Immature natural killer cell (primary cell): ENCODE data around the gene TULP3. TPM values are rescaled to one million over a fixed set of nuclear protein-coding genes. Genes with fewer than 3 reads are reported as not detected.
A peak's percentile ranks its signal among the peaks of the same experiment; 100 is the strongest.

Experiments used
- DNase-seq, 3 donors: peaks; one replicate each; pipeline ENCODE4 v3.0.0; 2022; ENCODE audit warnings: mixed read lengths in 1 of 3
- H3K27ac Mint-ChIP-seq, 6 donors: one replicate each; pipeline ENCODE4 v1.8.0; 2020; ENCODE audit warnings: mixed read lengths in 6 of 6, mild to moderate bottlenecking in 5 of 6, inconsistent platforms in 4 of 6, moderate library complexity in 3 of 6
- H3K27me3 Mint-ChIP-seq, 3 donors: one replicate each; pipeline ENCODE4 v1.8.0; 2020 to 2021; ENCODE audit warnings: low read depth in 3 of 3, mild to moderate bottlenecking in 3 of 3, mixed read lengths in 3 of 3, moderate library complexity in 3 of 3, inconsistent platforms in 1 of 3
- H3K36me3 Mint-ChIP-seq, 3 donors: one replicate each; pipeline ENCODE4 v1.8.0; 2020; ENCODE audit warnings: mixed read lengths in 3 of 3, inconsistent platforms in 2 of 3, mild to moderate bottlenecking in 2 of 3
- H3K4me1 Mint-ChIP-seq, 2 donors: one replicate each; pipeline ENCODE4 v1.8.0; 2020; ENCODE audit warnings: inconsistent platforms in 2 of 2, mild to moderate bottlenecking in 2 of 2, mixed read lengths in 2 of 2, moderate library complexity in 1 of 2
- H3K4me3 Mint-ChIP-seq, 5 donors: one replicate each; pipeline ENCODE4 v1.8.0; 2020; ENCODE audit warnings: mild to moderate bottlenecking in 5 of 5, mixed read lengths in 5 of 5, inconsistent platforms in 3 of 5, moderate library complexity in 3 of 5
- H3K9me3 Mint-ChIP-seq, 6 donors: one replicate each; pipeline ENCODE4 v1.8.0; 2020; ENCODE audit warnings: mild to moderate bottlenecking in 6 of 6, mixed read lengths in 6 of 6, inconsistent platforms in 4 of 6, moderate library complexity in 3 of 6
- polyA plus RNA-seq, 3 donors: library from polyadenylated mRNA; unstranded; fragments of 300-500 nt; fragmentation: Illumina TruSeq; gene quantifications; one replicate each; pipeline ENCODE4 v1.2.3, GENCODE V29; 2021

TULP3 gene, protein sequence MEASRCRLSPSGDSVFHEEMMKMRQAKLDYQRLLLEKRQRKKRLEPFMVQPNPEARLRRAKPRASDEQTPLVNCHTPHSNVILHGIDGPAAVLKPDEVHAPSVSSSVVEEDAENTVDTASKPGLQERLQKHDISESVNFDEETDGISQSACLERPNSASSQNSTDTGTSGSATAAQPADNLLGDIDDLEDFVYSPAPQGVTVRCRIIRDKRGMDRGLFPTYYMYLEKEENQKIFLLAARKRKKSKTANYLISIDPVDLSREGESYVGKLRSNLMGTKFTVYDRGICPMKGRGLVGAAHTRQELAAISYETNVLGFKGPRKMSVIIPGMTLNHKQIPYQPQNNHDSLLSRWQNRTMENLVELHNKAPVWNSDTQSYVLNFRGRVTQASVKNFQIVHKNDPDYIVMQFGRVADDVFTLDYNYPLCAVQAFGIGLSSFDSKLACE
- polyA plus RNA-seq, result 10 to 100 TPM in 1 of 3 donors, 1 to 10 TPM in 2; 5.5 to 11.1 (median 7.5) TPM

DNA sequence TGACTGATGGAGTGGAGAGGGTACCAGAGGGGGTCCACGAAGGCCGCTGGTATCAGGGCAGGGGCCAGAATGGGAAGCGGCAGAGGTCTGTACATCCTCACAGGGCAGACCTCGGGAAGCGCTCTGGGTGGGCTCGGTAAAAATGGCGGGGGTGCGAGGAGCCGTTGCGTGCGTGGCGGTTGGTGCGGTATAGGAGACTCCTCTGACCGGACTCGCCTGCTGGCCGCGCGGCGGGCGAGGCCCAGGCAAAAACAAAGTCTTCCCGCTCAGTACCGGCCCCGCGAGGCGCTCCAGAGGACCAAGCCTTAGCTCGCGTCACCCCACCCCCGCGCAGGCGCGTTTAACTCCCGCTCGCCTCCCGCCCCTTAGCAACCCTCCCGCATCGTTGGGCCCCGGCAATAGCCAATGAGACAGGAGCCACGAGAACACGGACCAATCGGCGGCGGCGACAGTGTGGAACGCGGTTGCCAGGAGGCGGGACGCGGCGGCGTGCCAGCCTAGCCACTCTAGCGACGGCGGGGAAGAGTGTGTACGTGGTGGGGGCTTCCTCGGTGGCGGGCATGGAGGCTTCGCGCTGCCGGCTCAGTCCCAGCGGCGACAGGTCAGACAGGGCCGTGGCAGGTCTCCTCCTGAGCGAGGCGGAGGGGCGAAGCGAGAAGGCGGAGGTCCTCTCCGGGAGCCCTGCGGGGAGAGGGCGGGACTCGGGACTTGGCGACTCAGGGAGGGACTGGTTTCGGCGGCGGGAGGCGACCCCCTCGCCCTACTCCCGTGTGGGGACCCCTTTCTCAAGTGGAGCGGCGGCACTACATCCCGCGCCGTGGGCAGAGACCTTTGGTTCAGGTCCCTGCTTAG, at the start of gene TULP3:
TSS of gene TULP3 (plus strand) at position 504 of the 852 bp plus-strand sequence. CDS start at position 561, 57 bp downstream.
- peak; percentile 98 to 99 (median 99) for DNase-seq
- peak within 1 kb of the TSS; percentile 94 to 100 (median 98) for H3K4me3 Mint-ChIP-seq
- H3K27ac Mint-ChIP-seq, result peak within 1 kb of the TSS; percentile 90 to 98 (median 95)
- peaks cover 0 to 7% (median 0%) of the 10 kb centered on the region in 3 donors for H3K36me3 Mint-ChIP-seq
- H3K4me1 Mint-ChIP-seq, result peaks cover 21 to 28% of the 10 kb centered on the region in 2 donors
- peaks cover 5 to 9% (median 8%) of the 10 kb centered on the region in 3 donors for H3K27me3 Mint-ChIP-seq
- H3K9me3 Mint-ChIP-seq, result no peaks in the 10 kb centered on the region

DNA sequence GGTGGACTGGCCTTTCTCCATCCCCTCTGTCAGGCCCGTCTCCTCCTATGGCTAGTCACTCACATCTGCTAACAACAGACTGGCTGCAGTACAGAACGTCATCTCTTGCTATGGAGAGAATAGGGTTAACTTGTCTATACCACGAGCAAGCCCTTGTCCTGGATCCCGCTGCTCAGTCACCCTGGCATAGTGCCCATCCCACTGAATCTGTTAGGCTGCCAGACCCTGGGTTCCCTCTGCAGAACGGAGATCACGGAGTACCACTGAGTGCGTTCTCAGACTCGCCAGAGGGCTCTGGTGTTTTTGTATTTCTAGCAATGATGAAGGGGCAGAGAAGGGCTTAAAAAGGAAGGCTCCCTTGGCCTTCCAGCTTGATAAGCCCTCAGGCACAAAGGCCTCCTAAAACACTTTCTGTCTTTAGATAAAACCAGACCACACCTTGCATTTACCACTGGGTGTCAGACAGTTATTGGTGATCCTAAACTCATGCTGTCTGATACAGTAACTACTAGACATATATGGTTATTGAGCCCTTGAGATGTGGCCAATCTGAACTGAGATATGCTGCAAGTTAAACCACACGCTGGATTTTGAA, 49.5 kb upstream of the TULP3 start:
- Mint-ChIP-seq H3K27me3 (peaks cover 0 to 3% (median 2%) of the 10 kb centered on the region in 3 donors), H3K36me3 (peaks cover 16 to 23% (median 20%) of the 10 kb centered on the region in 3 donors), H3K4me3 (no peak overlapping the region), H3K9me3 (no peaks in the 10 kb centered on the region), H3K27ac (no peak overlapping the region), H3K4me1 (no peaks in the 10 kb centered on the region)
- DNase-seq, result no peak

DNA sequence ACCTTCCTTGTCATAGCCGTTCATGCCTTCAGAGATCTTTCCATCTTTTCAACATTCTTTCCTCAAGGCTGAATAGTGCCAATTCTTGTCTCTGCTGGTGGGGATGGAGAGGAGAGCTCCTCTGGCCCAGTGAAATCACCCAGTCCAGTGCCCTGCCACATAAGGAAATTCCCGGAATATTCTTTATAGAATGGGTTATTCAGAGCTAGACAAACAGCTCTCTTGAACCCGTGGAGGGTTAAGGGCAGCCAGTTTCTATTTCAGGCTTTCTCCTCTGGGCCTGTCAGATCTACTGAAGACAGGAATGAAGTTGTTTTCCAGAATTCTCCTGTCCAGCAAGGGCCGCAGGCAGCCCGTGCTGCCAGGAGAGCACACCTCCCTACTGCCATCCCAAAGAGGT, 47.7 kb upstream of the TULP3 start:
- no peak overlapping the region for H3K4me3 Mint-ChIP-seq
- H3K27me3 Mint-ChIP-seq, result peaks cover 0 to 2% (median 0%) of the 10 kb centered on the region in 3 donors
- H3K4me1 Mint-ChIP-seq, result no peaks in the 10 kb centered on the region
- H3K27ac Mint-ChIP-seq, result no peak overlapping the region
- peaks cover 15 to 22% (median 21%) of the 10 kb centered on the region in 3 donors for H3K36me3 Mint-ChIP-seq
- no peak for DNase-seq
- H3K9me3 Mint-ChIP-seq, result no peaks in the 10 kb centered on the region

DNA sequence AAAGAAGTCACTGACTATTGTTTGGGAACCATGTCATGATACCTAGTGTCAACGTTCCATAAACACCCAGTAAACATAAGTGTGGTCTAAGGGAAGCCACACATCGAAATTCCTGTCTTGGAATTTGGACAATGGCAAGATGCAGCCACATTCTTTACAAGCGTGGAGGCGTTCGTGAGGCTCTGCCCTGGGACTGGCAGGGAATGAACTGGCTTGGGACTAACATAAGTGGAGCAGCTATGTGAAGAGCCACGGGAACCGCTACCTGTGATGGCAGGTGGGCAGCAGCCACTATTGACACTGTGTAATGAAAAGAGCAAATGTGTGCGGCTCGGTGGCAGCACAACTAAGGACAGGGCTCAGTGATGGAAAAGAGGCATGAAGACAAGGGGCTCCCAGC, 45.9 kb upstream of the TULP3 start:
- Mint-ChIP-seq H3K4me1 (no peaks in the 10 kb centered on the region), H3K27me3 (peaks cover 0 to 2% (median 0%) of the 10 kb centered on the region in 3 donors), H3K27ac (peak overlapping the region in 1 of 6 donors; percentile 47), H3K4me3 (no peak overlapping the region), H3K36me3 (peaks cover 8 to 17% (median 14%) of the 10 kb centered on the region in 3 donors), H3K9me3 (no peaks in the 10 kb centered on the region)
- no peak for DNase-seq

DNA sequence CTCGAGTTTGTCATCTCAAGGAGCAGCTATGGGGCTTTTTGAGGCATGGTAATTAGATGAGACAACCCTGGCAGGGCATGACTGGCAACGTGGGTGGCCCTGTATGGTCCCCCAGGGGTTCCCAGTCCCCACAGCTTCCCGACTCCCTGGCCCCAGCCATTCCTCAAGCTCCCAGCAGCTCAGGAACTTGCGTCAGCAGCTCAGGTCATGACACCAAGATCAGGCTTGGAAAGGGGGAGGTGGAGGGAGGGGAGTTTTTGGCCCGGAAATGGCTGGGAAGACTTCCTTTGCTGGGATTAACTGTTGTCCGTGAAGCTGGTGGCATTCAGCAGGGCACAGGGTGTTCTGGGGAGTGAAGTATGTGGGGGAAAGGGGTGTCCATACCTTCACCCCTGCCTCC, 45.4 kb upstream of the TULP3 start:
- H3K27me3 Mint-ChIP-seq, result peaks cover 0 to 2% (median 0%) of the 10 kb centered on the region in 3 donors
- no peaks in the 10 kb centered on the region for H3K4me1 Mint-ChIP-seq
- H3K4me3 Mint-ChIP-seq, result no peak overlapping the region
- no peak for DNase-seq
- peaks cover 8 to 15% (median 13%) of the 10 kb centered on the region in 3 donors for H3K36me3 Mint-ChIP-seq
- no peaks in the 10 kb centered on the region for H3K9me3 Mint-ChIP-seq
- H3K27ac Mint-ChIP-seq, result no peak overlapping the region

DNA sequence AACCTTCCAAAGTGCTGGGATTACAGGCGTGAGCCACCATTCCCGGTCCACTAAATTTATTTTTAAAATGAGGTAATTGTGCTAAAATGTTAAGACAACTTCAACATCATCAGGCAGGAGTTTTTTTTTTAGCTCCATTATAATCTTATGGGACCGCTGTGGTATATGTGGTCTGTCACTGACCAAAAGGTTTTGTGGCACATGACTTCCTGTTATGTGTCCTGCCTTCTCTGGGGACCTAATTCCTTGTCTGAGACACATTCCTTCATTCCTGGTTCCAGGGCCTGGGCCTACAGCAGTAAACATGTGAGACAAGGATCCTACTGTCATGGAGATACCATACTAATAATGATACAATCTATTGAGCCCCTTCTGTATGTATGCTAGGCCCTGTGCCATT, 38.8 kb upstream of the TULP3 start:
- Mint-ChIP-seq H3K27ac (no peak overlapping the region), H3K36me3 (peaks cover 7 to 16% (median 11%) of the 10 kb centered on the region in 3 donors), H3K27me3 (no peaks in the 10 kb centered on the region), H3K9me3 (no peaks in the 10 kb centered on the region), H3K4me1 (no peaks in the 10 kb centered on the region), H3K4me3 (no peak overlapping the region)
- DNase-seq, result no peak

DNA sequence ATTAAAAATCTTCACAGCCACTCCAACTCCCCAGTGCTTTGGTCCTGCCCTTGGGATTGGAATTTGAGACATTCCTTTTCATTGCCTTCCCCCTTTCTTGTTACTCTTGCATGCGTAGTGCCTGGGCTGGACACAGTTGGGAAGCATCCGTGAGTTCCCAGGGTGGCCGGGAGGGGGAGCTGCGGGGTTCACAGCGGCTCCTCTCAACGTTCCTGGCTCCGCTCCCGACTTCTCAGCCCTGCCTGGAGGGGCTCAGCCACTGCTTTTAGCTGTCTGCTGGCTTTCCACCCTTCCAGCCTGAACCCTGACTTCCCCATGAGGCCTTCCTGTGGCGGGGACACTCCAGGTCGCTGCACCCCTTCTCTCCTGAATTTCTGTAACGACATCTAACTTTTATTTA, 37.1 kb upstream of the TULP3 start:
- Mint-ChIP-seq H3K9me3 (no peaks in the 10 kb centered on the region), H3K36me3 (peaks cover 3 to 12% (median 6%) of the 10 kb centered on the region in 3 donors), H3K27me3 (peaks cover 0 to 1% (median 0%) of the 10 kb centered on the region in 3 donors), H3K4me3 (no peak overlapping the region), H3K4me1 (no peaks in the 10 kb centered on the region), H3K27ac (peak overlapping the region in 1 of 6 donors; percentile 34)
- DNase-seq, result peak in 2 of 3 donors; percentile 8 to 18

DNA sequence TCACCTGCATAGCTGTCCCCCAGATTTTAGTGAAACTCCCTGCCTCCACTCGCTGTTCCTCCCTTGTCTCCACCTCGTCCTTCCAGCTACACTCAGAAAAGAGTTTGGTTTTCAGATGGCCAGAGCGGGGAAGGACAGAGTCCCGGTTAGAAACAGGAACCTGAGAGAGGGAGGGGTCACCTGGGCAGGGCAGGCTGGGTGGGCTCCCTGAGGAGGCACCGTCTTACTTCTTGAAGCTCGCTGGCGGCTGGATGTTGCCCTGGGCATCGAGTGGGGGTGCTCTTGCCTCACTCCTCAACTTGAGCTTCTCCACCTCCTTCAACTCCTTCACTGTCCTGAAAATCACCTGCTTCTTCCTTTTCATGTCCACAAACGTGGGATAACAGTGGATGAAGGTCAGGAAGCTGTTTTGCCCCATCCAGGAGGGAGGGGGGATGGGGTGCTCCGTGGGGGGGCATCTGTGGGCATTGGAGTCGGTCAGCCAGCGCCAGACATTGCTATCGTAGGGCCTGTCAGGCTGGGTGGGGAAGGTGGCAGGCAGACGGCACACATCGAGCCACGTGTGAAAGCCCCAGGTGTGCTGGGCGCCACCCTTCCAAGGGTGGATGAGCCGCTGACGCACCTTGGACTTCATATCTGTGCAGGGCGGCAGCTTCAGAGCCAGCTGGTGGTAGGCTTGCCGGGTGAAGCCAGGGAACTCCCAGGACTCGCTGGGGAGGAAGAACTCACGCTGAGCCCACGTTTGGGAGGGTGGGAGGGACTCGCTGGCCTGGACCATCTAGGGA, 35.8 kb upstream of the TULP3 start:
- Mint-ChIP-seq H3K9me3 (no peaks in the 10 kb centered on the region), H3K4me1 (no peaks in the 10 kb centered on the region), H3K27ac (no peak overlapping the region), H3K36me3 (peaks cover 3 to 6% (median 6%) of the 10 kb centered on the region in 3 donors), H3K27me3 (peaks cover 0 to 2% (median 0%) of the 10 kb centered on the region in 3 donors), H3K4me3 (no peak overlapping the region)
- no peak for DNase-seq

DNA sequence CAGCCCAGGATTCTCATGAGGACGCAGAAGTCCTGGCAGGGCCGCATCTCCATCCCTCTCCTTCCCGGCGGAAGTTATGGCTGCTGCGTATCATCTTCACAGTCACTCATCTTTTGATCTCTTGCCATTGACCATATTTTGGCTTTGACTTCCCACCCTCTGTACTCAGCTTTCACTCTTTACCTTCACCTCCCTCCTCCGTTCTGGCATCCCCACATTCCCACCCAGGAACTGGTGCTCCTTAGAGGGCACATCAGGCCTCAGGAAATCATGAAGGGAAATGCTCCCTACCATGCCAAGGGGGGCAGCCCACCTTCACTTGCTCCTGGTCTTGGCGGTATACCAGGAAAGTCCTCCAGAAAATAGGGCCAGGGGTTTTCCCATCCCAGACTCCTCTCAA, 35.1 kb upstream of the TULP3 start:
- no peak for DNase-seq
- no peaks in the 10 kb centered on the region for H3K4me1 Mint-ChIP-seq
- peaks cover 3 to 6% (median 6%) of the 10 kb centered on the region in 3 donors for H3K36me3 Mint-ChIP-seq
- no peak overlapping the region for H3K4me3 Mint-ChIP-seq
- H3K27me3 Mint-ChIP-seq, result peaks cover 0 to 2% (median 0%) of the 10 kb centered on the region in 3 donors
- H3K27ac Mint-ChIP-seq, result peak overlapping the region in 1 of 6 donors; percentile 30
- no peaks in the 10 kb centered on the region for H3K9me3 Mint-ChIP-seq

DNA sequence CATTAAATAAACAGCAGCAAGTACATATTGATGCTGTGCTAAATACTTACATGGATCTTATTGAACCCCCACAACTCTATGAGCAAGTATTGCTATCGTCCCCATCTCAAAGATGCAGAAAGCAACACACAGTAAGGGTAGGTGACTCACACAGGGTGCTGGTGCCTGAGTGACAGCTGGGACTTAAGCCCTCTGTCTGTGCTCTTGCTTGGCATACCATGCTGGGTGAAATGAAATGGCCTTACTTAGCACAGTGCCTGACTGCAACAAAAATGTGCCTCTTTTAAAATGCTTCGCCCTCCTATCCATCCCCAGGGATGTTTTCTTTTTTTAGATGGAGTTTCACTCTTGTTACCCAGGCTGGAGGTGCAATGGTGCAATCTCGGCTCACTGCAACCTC, 34.6 kb upstream of the TULP3 start:
- Mint-ChIP-seq H3K4me3 (no peak overlapping the region), H3K27ac (no peak overlapping the region), H3K36me3 (peaks cover 3 to 6% (median 6%) of the 10 kb centered on the region in 3 donors), H3K4me1 (no peaks in the 10 kb centered on the region), H3K27me3 (peaks cover 0 to 2% (median 0%) of the 10 kb centered on the region in 3 donors), H3K9me3 (no peaks in the 10 kb centered on the region)
- DNase-seq, result no peak

DNA sequence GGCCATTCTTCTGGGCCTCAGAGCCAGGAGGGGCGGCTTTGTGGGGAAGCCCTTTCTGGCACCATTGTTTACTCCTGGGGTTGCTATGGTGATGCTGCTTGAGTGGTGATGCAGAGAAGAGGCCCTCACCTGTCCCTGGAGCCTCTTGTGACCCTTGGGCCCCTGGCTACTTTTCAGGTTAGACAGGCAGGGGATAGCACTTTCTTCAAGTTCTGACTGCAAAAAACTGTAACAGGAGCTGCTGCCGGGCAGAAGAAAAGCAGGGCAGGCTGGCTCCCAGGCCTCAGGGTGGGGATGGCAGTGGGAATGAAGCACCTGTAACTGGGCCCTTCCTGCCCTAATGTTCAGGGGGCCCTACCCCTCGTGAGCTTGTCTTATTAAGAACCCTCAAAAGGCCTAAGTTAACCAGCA, 33.7 kb upstream of the TULP3 start, which contains the start of gene TEX52:
TSS of gene TEX52 (minus strand) at position 19 of the 411 bp plus-strand sequence. CDS start at position 6, 13 bp downstream.
- H3K27ac Mint-ChIP-seq, result no peak within 1 kb of the TSS
- no peak within 1 kb of the TSS for H3K4me3 Mint-ChIP-seq

DNA sequence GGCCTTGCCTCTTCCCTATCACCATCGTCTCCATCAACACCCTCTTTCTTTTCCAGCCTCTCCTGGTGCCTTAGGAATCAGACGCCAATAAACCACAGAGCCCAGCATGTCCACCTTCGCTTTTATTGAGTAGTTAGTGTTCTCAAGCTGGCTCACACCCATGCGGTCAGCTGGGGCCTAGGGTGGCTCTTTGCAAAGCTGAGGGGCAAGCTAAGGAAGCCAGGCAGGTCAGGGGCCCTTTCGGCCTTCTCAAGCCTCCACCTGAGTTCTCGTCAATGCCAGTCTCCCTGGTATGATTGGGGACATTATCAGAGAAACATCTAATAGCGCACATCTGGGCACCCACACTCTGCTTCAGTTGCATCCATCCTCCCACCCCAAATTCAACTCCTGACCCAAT, 33.1 kb upstream of the TULP3 start:
- Mint-ChIP-seq H3K27me3 (peaks cover 0 to 2% (median 0%) of the 10 kb centered on the region in 3 donors), H3K36me3 (peaks cover 3 to 6% (median 6%) of the 10 kb centered on the region in 3 donors), H3K4me1 (no peaks in the 10 kb centered on the region), H3K4me3 (no peak overlapping the region), H3K9me3 (no peaks in the 10 kb centered on the region), H3K27ac (no peak overlapping the region)
- no peak for DNase-seq

More for the DNA sequence above, 33.7 kb upstream of the TULP3 start, which contains the start of gene TEX52:
- Mint-ChIP-seq H3K9me3 (no peaks in the 10 kb centered on the region), H3K36me3 (peaks cover 3 to 6% (median 6%) of the 10 kb centered on the region in 3 donors), H3K27me3 (peaks cover 0 to 2% (median 0%) of the 10 kb centered on the region in 3 donors), H3K4me1 (no peaks in the 10 kb centered on the region)
- no peak for DNase-seq
